ENCODE data around the gene COBL.

Gene COBL

GRCh38 chr7:51253157-51253556 is 63.5 kb downstream of the COBL start:
- no peak for DNase-seq (ENCODE audit: low spot score)

- DNase-seq (ENCODE audit: low spot score) = no peak
Measured at GRCh38 chr7:51251290-51251689, 65.3 kb downstream of the COBL start.

GRCh38 chr7:51250512-51250911 is 66.1 kb downstream of the COBL start:
- no peak for DNase-seq (ENCODE audit: low spot score)

- no peak for DNase-seq (ENCODE audit: low spot score)
Measured at GRCh38 chr7:51249991-51250390, 66.6 kb downstream of the COBL start.

- DNase-seq (ENCODE audit: low spot score) = no peak
Measured at GRCh38 chr7:51249187-51249945, 67.2 kb downstream of the COBL start.

- DNase-seq (ENCODE audit: low spot score) = no peak
Measured at GRCh38 chr7:51246258-51247245, 70.1 kb downstream of the COBL start.

GRCh38 chr7:51244885-51245284 is 71.7 kb downstream of the COBL start:
- DNase-seq (ENCODE audit: low spot score) = no peak

- DNase-seq (ENCODE audit: low spot score) = no peak
Measured at GRCh38 chr7:51244053-51244452, 72.6 kb downstream of the COBL start.

GRCh38 chr7:51243631-51244030 is 73.0 kb downstream of the COBL start:
- DNase-seq (ENCODE audit: low spot score) = no peak

GRCh38 chr7:51242881-51243518 is 73.6 kb downstream of the COBL start:
- no peak for DNase-seq (ENCODE audit: low spot score)

- DNase-seq (ENCODE audit: low spot score) = no peak
Measured at GRCh38 chr7:51242007-51242691, 74.5 kb downstream of the COBL start.

GRCh38 chr7:51240868-51241267 is 75.7 kb downstream of the COBL start:
- DNase-seq (ENCODE audit: low spot score) = no peak

- no peak for DNase-seq (ENCODE audit: low spot score)
Measured at GRCh38 chr7:51239691-51240090, 76.9 kb downstream of the COBL start.

GRCh38 chr7:51238981-51239495 is 77.6 kb downstream of the COBL start:
- no peak for DNase-seq (ENCODE audit: low spot score)

- DNase-seq (ENCODE audit: low spot score) = no peak
Measured at GRCh38 chr7:51237446-51238133, 79.0 kb downstream of the COBL start.

GRCh38 chr7:51236470-51237132 is 80.0 kb downstream of the COBL start:
- no peak for DNase-seq (ENCODE audit: low spot score)

GRCh38 chr7:51235593-51236313 is 80.9 kb downstream of the COBL start:
- DNase-seq (ENCODE audit: low spot score) = no peak

GRCh38 chr7:51234609-51235308 is 81.8 kb downstream of the COBL start:
- DNase-seq (ENCODE audit: low spot score) = no peak

GRCh38 chr7:51234139-51234538 is 82.5 kb downstream of the COBL start:
- no peak for DNase-seq (ENCODE audit: low spot score)
